ENCODE results near the gene TUBB2A.
"Not testable (repeated sequence)": the region's sequence is repeated elsewhere in the genome, so short reads cannot be mapped to it uniquely, and the experiment has no call there.

TUBB2A gene

GRCh38 chr6:3156184-3157130 lies 887 bp downstream of the TUBB2A start:
- in situ Hi-C loops (cut with MboI; ENCODE audit: low sequenced_read_pairs) = not testable (repeated sequence)

- in situ Hi-C loops (cut with MboI; ENCODE audit: low sequenced_read_pairs) = not testable (repeated sequence)
Observed at GRCh38 chr6:3155416-3155815, 1.9 kb downstream of the TUBB2A start.

- in situ Hi-C loops (cut with MboI; ENCODE audit: low sequenced_read_pairs) = no loop called here
Observed at GRCh38 chr6:3152689-3153088, 4.7 kb downstream of the TUBB2A start.

GRCh38 chr6:3151691-3152090 lies 5.7 kb downstream of the TUBB2A start:
- in situ Hi-C loops (cut with MboI; ENCODE audit: low sequenced_read_pairs) = no loop called here

GRCh38 chr6:3147914-3148757 lies 9.2 kb downstream of the TUBB2A start:
- in situ Hi-C loops (cut with MboI; ENCODE audit: low sequenced_read_pairs) = loop anchor here (25.0 kb wide), 1 partner anchor 589 kb away; no protein-coding TSS in a partner anchor

GRCh38 chr6:3144571-3144970 lies 12.8 kb downstream of the TUBB2A start:
- in situ Hi-C loops (cut with MboI; ENCODE audit: low sequenced_read_pairs) = loop anchor here (25.0 kb wide), 1 partner anchor 593 kb away; no protein-coding TSS in a partner anchor

GRCh38 chr6:3143158-3143557 lies 14.2 kb downstream of the TUBB2A start:
- in situ Hi-C loops (cut with MboI; ENCODE audit: low sequenced_read_pairs) = loop anchor here (25.0 kb wide), 1 partner anchor 594 kb away; no protein-coding TSS in a partner anchor

GRCh38 chr6:3142536-3142935 lies 14.8 kb downstream of the TUBB2A start:
- in situ Hi-C loops (cut with MboI; ENCODE audit: low sequenced_read_pairs) = loop anchor here (25.0 kb wide), 1 partner anchor 595 kb away; no protein-coding TSS in a partner anchor

- in situ Hi-C loops (cut with MboI; ENCODE audit: low sequenced_read_pairs) = loop anchor here (25.0 kb wide), 1 partner anchor 597 kb away; no protein-coding TSS in a partner anchor
Observed at GRCh38 chr6:3140201-3140600, 17.1 kb downstream of the TUBB2A start.

GRCh38 chr6:3139090-3139903 lies 18.0 kb downstream of the TUBB2A start:
- in situ Hi-C loops (cut with MboI; ENCODE audit: low sequenced_read_pairs) = loop anchor here (25.0 kb wide), 1 partner anchor 598 kb away; no protein-coding TSS in a partner anchor

GRCh38 chr6:3138341-3138740 lies 19.0 kb downstream of the TUBB2A start:
- in situ Hi-C loops (cut with MboI; ENCODE audit: low sequenced_read_pairs) = loop anchor here (25.0 kb wide), 1 partner anchor 599 kb away; no protein-coding TSS in a partner anchor

- in situ Hi-C loops (cut with MboI; ENCODE audit: low sequenced_read_pairs) = loop anchor here (25.0 kb wide), 1 partner anchor 599 kb away; no protein-coding TSS in a partner anchor
Observed at GRCh38 chr6:3137873-3138272, 19.5 kb downstream of the TUBB2A start.

- in situ Hi-C loops (cut with MboI; ENCODE audit: low sequenced_read_pairs) = loop anchor here (25.0 kb wide), 1 partner anchor 600 kb away; no protein-coding TSS in a partner anchor
Observed at GRCh38 chr6:3137057-3137777, 20.1 kb downstream of the TUBB2A start.

GRCh38 chr6:3136292-3137011 lies 20.9 kb downstream of the TUBB2A start:
- in situ Hi-C loops (cut with MboI; ENCODE audit: low sequenced_read_pairs) = loop anchor here (25.0 kb wide), 1 partner anchor 601 kb away; no protein-coding TSS in a partner anchor

- in situ Hi-C loops (cut with MboI; ENCODE audit: low sequenced_read_pairs) = loop anchor here (25.0 kb wide), 1 partner anchor 602 kb away; no protein-coding TSS in a partner anchor
Observed at GRCh38 chr6:3135668-3136291, 21.6 kb downstream of the TUBB2A start.

- in situ Hi-C loops (cut with MboI; ENCODE audit: low sequenced_read_pairs) = loop anchor here (25.0 kb wide), 1 partner anchor 604 kb away; no protein-coding TSS in a partner anchor
Observed at GRCh38 chr6:3133515-3133914, 23.8 kb downstream of the TUBB2A start.

- in situ Hi-C loops (cut with MboI; ENCODE audit: low sequenced_read_pairs) = loop anchor here (25.0 kb wide), 1 partner anchor 606 kb away; no protein-coding TSS in a partner anchor
Observed at GRCh38 chr6:3131695-3132094, 25.6 kb downstream of the TUBB2A start.
